GM23338 (cell line): Measurements from ENCODE around the gene CNOT4.

Source experiments
- EZH2 ChIP-seq: fragments of 200-600 bp; sonication (generic); IDR thresholded peaks from one replicate; pipeline ENCODE4 v1.8.0; 2017; ENCODE audit warnings: antibody characterized with exemption, mild to moderate bottlenecking, low read depth; ENCODE audit not compliant: unreplicated experiment
- POLR2AphosphoS5 ChIP-seq: IDR thresholded peaks from 2 replicates; pipeline ENCODE4 v1.6.1; 2016; ENCODE audit warnings: antibody characterized with exemption, low read depth

GRCh38 chr7:135333946-135334345, 176.0 kb downstream of the CNOT4 start:
- TF ChIP-seq EZH2 = no peak
- TF ChIP-seq POLR2AphosphoS5 = no peak
